ENCODE results near the gene PARVA. TPM values are rescaled to one million over a fixed set of nuclear protein-coding genes. Genes with fewer than 3 reads are reported as not detected.

The PARVA gene
- total and polyA plus RNA-seq, 4 donors, result 3.1 to 11.7 (median 11.2) TPM

- Histone ChIP-seq H3K9me3 (ENCODE audit: control insufficient read depth in 4 of 4, low read length in 3 of 4) (peaks cover 0 to 5% (median 1%) of the 10 kb centered on the region in 4 donors), H3K27ac (ENCODE audit: low read depth in 1 of 2, low read length in 2 of 2) (no peak overlapping the region), H3K36me3 (ENCODE audit: control insufficient read depth in 4 of 4, insufficient read depth in 3 of 4, low read depth in 1 of 4, low read length in 3 of 4) (no peaks in the 10 kb centered on the region), H3K4me3 (ENCODE audit: low read depth in 1 of 3, low read length in 3 of 3) (no peak overlapping the region), H3K9ac (ENCODE audit: low read depth in 1 of 2, low read length in 2 of 2) (no peak overlapping the region), H3K4me1 (ENCODE audit: control insufficient read depth in 4 of 4, insufficient read depth in 4 of 4, low read length in 3 of 4) (no peaks in the 10 kb centered on the region), H3K27me3 (ENCODE audit: control insufficient read depth in 4 of 4, insufficient read depth in 4 of 4, low read length in 3 of 4) (no peaks in the 10 kb centered on the region)
- TF ChIP-seq RXRA (IDR thresholded peaks at IDR 0.05) (no peak), NR2F2 (IDR thresholded peaks at IDR 0.05) (no peak), HNF4G (IDR thresholded peaks at IDR 0.05) (no peak), EGR1 (IDR thresholded peaks at IDR 0.05; ENCODE audit: low read depth in 2 of 2) (no peak), GABPA (IDR thresholded peaks at IDR 0.05 in 1 of 2, conservative IDR thresholded peaks at IDR 0.05 in 1 of 2) (no peak)
- 92% methylated on average over 5 of the region's 5 CpGs for WGBS
- DNase-seq (ENCODE audit: low spot score), result no peak
Observed at GRCh38 chr11:12461516-12461915, 84.1 kb downstream of the PARVA start.

GRCh38 chr11:12464303-12464702 is 86.9 kb downstream of the PARVA start:
- Histone ChIP-seq H3K9ac (ENCODE audit: low read depth in 1 of 2, low read length in 2 of 2) (no peak overlapping the region), H3K27ac (ENCODE audit: low read depth in 1 of 2, low read length in 2 of 2) (no peak overlapping the region), H3K9me3 (ENCODE audit: control insufficient read depth in 4 of 4, low read length in 3 of 4) (peaks cover 0 to 5% (median 1%) of the 10 kb centered on the region in 4 donors), H3K4me1 (ENCODE audit: control insufficient read depth in 4 of 4, insufficient read depth in 4 of 4, low read length in 3 of 4) (no peaks in the 10 kb centered on the region), H3K27me3 (ENCODE audit: control insufficient read depth in 4 of 4, insufficient read depth in 4 of 4, low read length in 3 of 4) (no peaks in the 10 kb centered on the region), H3K36me3 (ENCODE audit: control insufficient read depth in 4 of 4, insufficient read depth in 3 of 4, low read depth in 1 of 4, low read length in 3 of 4) (no peaks in the 10 kb centered on the region), H3K4me3 (ENCODE audit: low read depth in 1 of 3, low read length in 3 of 3) (no peak overlapping the region)
- WGBS, result 93% methylated on average over 2 of the region's 2 CpGs
- DNase-seq (ENCODE audit: low spot score), result no peak
- TF ChIP-seq RXRA (IDR thresholded peaks at IDR 0.05) (no peak), NR2F2 (IDR thresholded peaks at IDR 0.05) (no peak), REST (IDR thresholded peaks at IDR 0.05) (no peak), YY1 (IDR thresholded peaks at IDR 0.05) (no peak), TAF1 (conservative IDR thresholded peaks at IDR 0.05) (no peak), HNF4G (IDR thresholded peaks at IDR 0.05) (no peak), RAD21 (IDR thresholded peaks at IDR 0.05) (no peak), ATF3 (IDR thresholded peaks at IDR 0.05) (no peak), FOXA2 (IDR thresholded peaks at IDR 0.05) (no peak), FOXA1 (IDR thresholded peaks at IDR 0.05) (no peak), CTCF (IDR thresholded peaks at IDR 0.05; ENCODE audit: low read depth, low read length, missing input control) (no peak), ZBTB33 (IDR thresholded peaks at IDR 0.05) (no peak), EGR1 (IDR thresholded peaks at IDR 0.05; ENCODE audit: low read depth in 2 of 2) (no peak)

Data from liver (tissue), 9 donors.